ENCODE measurements around the gene EMSY.
A peak's percentile ranks its signal among the peaks of the same experiment; 100 is the strongest.
"Not testable (repeated sequence)": the region's sequence is repeated elsewhere in the genome, so short reads cannot be mapped to it uniquely, and the experiment has no call there.

The EMSY gene

DNA sequence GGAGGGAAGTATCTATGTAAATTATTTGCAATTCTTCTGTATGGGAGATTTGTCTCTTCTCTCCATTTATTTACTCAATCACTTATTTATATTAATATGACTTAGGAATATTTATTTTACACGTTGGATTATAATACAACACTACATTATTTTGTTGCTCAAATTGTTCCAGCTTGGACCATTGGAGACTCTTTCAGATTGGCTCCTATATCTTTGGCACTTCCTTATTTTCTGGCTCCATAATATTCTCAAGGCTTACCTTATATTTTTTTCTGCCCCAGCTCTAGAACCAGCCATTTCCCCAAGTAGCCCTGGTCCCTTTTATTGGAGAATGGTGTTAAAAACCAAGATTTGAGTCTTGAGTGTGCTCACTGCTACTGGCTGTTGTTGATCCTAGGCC, 123.8 kb downstream of the EMSY start:
- DNase-seq (ENCODE audit: low spot score) = no peak

DNA sequence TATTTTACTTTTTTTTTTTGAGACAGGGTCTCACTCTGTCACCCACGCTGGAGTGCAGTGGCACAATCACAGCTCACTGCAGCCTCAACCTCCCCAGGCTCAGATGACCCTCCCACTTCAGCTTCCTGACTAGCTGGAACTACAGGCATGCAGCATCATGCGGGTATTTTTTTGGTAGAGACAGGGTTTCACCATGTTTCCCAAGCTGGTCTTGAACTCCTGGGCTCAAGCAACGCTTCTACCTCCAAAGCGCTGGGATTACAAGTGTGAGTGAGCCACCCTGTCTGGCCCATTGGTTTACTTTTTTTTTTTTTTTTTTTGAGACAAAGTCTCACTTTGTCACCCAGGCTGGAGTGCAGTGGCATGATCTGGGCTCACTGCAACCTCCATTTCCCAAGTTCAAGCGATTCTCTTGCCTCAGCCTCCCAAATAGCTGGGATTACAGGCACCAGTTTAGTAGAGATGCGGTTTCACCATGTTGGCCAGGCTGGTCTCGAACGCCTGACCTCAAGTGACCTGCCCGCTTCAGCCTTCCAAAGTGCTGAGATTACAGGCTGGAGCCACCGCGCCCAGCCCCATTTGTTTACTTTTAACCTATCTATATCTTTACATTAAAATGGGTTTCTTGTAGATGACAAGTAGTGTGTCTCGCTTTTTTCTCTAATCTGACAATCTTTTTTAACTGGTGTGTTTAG, 127.5 kb downstream of the EMSY start:
- not testable (repeated sequence) for DNase-seq (ENCODE audit: low spot score)

DNA sequence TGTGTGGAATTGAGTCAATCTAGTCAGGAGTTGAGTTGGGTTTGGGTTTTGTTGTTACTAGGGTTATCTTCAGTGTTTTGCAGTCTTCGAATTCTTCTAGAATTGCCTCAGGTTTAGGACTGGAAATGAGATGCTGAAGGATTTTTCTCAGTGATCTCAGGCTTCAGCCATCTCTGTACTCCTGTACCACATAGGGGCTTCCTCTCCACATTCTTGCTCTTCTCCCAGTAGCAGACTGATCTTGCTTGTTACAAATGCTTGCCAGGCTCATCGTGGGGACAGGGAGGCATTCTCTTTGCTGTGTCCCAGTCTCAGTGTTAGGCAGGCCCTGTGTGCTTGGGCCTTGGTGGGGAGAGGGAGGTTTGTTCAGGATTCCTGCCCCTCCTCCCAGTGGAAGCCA, 129.6 kb downstream of the EMSY start:
- DNase-seq (ENCODE audit: low spot score) = no peak

DNA sequence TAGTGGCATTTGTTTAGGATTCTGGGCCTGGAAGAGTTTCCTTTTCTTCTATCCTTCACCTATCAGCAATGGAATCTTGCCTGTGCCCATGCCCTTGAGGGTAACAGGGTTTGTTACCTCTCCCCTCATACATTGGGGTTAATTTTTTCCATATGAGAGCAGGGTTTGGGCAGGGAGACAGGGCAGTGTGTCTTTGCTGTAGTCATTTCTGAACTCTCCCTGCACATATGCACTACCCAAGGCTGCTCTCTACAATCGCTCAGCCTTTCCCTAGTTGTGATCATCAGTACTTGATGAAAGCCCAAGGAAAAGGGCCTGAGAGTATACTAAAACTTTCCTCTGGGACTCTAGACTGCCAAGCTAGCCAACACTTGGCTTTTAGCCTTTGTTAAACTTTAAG, 130.1 kb downstream of the EMSY start:
- no peak for DNase-seq (ENCODE audit: low spot score)

DNA sequence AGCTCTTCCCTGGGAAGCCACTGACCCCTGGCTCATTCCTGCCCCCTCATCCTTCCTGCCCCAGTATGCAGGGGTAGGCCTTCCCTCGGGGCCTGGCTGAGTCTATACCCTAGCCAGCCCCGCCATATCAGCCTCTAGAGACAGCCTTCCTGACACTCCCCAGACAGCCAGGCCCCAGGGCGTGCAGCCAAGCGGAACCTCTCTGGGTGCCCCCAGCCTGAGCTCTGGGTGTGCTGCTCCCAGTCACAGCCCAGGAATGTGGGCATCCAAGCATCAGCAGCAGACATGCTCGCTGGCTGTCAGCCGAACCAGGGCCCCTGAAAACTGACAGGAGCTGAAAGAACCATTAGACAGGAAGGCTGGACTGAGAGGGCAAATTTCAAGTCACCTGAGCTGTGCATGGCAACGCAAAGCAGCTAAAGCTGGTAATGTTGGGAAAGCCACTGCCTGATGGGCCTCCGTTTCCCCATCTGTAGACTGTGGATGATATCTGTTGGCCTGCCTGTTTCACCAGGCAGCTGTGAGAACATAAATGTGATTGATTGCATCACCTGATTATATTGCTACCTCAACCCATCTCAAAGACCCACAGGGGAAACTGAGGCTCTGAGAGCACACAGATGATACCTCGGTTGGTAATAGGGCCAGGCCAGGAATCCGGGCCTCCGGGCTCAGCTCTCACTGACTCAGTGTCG, 132.6 kb downstream of the EMSY start:
- peak; percentile 42 for DNase-seq (ENCODE audit: low spot score)

DNA sequence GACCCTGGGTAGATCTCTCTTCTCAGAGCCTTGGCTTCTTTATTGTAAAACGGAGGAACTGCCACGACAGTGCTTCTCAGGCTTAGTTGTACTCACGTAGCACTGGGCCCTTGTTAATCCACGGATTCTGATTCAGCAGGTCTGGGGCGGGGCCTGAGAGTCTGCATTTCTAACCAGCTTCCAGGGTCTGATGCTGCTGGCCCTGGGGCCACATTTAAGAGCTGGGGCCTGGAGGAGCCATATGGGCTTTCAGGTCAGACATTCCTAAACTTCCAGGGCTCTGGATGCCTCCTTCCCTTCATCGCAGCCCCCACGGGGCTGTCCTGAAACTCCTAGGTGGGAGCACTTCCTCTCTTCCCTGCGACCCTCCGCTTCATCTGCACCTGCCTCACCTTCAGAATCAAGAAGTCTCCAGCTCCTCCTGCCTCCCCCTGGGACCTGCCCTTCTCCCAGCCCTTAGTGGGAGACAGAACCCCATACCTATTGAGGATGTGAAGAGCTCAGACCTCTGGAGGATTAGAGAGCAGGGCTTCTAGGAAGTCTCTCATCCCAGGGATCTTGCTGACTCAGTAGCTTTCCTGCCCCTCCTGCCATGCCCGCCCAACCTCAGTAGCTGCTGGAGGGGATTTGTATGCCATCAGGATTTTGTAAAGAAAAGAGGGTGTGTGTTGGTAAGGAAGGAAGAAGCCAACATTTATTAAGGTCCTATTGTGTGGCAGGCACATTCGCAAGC, 133.3 kb downstream of the EMSY start:
- no peak for DNase-seq (ENCODE audit: low spot score)

DNA sequence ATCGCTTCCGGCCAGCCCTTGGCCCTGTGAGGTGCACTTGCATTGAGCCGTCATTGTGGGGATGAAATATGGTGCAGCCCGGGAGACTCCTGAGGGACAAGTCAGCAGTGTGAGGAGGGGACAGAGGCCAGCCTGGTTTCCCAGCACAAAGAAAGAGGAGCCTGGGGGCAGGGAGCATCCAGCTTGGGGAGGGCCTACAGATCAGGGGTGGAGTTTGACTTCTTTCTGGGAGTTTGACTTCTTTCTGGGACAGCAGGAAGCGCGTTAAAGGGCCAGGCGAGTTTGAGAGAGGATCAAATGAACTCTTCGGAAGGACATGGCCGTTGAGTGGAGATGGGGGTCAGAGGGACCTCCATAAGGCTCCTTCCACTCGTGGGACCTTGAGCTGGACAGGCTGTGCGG, 133.8 kb downstream of the EMSY start:
- no peak for DNase-seq (ENCODE audit: low spot score)

DNA sequence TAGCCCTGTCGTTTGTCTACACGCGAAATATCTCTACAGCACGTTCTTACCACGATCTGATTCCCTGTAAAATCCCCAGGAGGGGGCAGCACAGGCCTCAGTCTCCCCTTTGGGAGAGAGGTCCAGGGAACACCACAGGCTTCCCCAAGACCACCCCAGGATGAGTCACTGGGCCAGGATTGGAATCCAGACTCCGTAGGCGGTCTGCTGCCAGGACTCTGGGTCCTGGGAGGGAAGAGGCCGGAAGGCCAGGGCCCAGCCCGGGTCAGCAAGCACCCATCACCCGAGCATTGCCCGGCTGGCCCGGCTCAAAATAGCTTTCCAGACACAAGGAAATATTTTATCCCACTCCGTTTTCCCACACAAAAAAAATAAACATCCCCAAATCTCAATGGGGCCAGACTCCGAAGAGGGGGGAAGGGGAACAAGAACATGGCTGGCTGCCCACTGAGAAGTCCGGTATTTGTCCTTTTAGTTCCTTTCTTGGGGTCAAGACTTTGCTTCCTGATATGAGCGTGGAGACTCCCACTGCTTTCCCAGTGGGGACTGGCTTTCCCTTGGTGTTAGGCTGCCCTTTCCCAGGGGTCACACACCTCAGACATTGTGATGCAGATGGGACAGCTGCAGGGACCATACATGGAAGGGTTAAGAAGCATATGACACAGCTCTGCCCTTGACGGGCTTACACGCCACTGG, 134.4 kb downstream of the EMSY start:
- no peak for DNase-seq (ENCODE audit: low spot score)

DNA sequence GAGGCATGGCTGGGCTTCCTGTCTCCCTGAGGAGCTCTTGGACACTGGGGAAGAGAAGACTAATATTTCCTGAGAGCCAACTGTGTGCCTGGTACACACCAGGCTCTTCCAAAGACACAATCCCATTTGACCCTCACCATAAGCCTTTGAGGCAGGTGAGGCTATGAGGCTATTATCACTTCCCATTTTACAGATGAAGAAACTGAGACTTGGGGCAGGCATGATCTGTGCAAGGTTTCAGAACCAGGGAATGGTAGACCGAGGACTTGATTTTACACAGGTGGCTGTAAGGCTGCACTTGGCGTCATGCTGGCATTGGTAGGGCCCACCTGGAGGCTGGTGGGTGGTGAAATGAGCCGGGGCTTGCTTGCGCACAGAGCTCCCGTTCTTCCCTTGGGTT, 134.9 kb downstream of the EMSY start:
- DNase-seq (ENCODE audit: low spot score) = no peak

DNA sequence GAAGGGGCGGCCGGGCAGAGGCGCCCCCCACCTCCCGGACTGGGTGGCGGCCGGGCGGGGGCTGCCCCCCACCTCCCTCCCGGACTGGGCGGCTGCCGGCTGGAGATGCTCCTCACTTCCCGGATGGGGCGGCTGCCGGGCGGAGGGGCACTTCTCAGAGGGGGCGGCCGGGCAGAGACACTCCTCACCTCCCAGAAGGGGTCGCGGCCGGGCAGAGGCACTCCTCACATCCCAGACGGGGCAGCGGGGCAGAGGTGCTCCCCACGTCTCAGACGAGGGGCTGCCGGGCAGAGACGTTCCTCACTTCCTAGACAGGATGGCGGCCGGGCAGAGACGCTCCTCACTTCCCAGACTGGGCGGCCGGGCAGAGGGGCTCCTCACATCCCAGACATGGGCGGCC, 137.7 kb downstream of the EMSY start:
- DNase-seq (ENCODE audit: low spot score) = not testable (repeated sequence)

DNA sequence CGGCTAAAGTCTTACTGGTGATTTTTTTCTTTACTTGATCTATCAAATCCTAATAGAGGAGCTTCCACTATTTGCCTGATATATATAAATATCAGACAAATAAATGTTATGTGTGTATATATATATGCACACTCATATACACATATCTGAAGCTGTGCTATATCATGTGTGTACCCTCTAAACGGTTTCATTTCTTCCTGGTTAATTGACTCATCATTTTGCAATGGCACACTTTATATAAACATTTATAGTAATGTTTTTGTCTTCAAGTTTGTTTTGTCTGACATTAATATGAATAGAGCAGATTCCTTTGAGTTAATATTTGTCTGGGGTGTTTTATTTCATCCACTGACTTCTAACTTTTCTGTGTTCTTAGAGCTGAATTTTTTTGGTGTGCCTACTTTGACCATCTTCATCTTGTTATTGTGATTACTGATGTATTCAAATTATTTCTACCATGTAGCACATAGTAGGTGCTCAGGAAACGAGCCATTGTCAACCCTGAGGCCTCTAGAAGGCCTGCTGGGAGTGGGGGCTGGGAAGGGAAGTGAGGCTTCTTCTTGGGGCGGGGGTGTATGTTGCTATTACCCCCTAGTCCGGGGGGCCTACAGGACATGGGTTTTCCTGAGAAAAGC, 143.1 kb downstream of the EMSY start:
- DNase-seq (ENCODE audit: low spot score) = no peak

DNA sequence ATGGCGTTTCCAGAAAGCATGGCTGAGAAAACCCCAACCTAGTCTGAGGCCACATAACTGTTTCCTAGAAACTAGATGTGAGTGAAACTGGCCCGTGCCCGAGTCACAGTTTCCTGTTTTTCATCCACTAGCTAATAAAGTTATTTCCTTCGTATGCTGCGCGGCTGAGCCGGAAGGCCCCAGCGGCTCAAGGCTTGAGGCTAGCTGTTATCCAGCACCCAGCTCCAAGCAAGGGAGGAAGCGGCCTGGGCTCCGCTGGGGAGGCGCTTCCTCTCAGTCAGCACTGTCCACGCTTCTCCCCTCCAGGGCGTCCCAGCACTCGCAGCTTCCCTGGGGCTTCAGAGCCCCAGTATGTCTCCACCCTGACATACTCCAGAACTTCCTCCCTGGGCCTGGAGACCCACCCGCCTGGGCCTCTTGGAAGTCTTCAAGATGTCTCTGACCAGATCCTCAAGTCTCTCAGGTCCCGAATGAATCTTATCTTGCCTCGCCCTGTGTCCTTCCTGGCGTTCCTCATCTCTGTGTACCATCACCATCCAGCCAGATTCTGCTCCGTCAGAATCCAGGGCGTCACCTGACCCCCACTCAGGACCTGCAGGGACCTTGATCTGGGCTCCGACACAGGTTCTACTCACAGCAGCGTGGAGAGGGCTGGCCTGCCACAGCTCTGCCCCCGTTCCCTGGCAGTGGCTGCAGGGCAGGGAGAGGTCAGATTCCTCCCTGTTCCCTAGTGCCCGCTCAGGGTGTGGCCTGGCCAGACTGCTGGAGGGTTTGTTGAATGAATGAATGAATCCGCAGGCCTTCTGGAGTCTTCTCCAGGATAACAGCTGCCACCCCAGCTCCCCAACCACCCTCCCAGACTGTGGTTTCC, 143.9 kb downstream of the EMSY start:
- peak; percentile 14 for DNase-seq (ENCODE audit: low spot score)

DNA sequence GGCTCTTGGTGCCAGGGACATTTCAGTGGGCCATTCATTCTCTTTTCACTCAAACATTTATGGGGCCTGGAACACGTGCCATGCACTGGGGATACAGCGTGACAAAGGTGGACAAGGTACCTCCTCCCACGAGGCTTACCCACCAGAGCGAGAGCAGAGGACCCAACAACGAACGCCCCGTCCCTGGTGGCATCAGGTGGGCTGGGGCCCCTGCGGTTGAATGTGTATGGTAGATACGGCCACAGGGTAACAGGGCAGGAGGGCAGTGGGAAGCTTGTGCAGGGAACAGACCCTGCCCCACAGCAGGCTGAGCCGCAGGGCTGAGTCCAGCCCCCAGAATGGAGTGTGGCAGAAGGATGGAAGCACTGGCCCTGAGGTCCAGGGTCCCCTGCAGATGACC, 144.7 kb downstream of the EMSY start:
- peak; percentile 5 for DNase-seq (ENCODE audit: low spot score)

DNA sequence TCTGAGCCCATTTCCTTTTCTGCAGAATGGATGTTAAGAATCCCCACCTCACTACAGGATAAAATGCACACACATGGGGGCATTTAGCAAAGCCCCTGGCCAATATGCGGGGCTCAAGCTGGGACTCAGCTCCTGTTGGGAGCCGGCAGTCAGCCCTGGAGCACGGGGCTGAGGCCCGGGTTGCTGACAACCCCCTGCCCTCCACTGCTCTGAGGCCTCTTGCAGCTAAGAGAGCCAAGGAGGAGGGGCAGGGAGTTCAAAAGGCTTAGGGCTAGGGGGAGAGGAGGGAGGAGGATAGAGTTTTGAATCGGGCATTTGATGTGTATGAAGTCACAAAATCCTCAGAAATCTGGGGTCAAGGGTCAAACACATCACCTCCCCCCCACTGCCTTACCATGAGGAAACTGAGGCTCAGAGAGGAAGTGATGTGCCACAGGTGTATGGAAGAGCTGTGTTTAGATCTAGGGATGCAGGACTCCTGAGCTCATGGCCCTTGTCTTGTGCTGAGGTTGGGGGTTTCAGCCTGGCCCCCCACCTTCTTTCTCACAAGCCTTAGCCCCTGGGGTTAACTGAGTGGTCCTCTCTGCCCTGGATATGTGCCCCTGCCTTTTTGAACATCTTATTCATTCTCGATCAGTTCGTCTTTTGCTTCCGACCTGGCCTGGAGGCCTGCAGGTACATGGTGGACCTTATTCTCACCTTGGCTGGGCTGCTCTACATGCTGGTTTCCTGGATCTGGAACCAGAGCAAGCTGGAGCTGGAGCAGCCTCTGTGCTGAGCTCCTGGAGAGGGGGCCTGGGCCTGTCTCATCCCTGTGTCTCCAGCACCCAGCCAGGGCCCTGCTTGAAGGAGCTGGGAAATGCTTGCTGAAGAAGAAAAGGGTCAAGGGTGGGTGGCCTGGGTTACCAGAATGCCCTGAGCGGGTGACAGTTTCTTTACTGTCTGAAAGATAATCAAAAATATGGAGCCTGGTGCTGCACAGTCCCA, 145.4 kb downstream of the EMSY start:
- DNase-seq (ENCODE audit: low spot score) = peak; percentile 48

DNA sequence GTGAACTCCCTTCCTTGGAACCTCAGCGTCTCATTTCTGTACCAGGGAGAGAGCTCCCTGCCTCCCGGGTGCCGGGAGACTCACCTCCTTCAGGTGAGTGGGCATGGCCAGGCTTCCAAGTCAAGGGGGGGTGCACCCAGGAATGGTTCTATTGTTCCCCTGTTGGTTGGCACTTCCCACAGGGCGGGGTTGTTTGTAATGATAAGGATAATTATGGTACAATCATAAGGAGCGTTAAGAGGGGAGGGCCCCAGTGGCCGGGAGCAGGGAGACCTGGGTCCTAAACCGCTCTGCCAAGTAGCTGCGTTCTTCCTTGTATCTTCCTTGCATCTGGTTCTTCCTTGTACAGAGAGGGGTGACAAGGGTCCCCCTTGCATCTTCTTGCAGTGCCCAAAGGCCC, 146.6 kb downstream of the EMSY start:
- DNase-seq (ENCODE audit: low spot score) = no peak

DNA sequence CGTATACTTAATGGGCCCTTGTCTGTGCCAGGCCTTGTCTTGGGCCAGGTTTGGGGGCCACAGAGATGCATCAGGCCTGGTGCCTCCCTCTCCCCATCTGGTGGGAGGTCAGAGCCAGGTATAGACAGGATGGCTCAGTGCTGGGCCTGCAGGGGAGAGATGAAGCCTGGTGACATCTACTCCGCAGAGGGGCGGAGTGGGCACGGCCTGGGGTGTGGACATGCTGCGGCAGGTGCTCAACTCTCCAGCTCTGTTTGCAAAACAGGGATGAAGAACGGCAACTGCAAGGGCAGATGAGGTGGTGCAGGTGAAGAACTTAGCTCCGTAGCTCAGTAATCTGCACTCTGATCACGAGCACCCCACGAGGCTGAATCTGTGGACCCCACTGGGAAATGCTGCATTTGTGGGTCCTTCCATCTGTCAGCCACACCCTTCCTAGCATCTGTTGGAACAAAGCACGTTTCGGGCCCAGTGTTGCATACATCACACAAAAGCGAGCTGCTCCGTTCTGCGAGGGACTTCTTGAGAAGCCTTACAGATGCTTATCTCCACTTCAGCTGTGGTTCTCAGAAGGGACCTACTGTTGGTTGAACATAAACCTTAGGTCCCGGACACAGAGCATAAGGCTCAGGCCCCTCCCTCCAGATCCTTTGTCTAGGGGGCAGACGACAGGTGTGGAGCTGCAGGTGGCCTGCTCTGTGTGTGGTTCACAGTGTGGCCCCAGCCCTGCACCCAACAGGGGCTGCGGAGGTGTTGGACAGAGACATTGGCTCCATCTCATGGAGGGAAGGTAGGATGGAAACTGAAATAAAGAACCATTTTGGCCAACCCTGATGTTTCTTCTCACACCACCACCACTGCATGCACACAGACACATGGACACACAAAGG, 147.5 kb downstream of the EMSY start:
- DNase-seq (ENCODE audit: low spot score) = no peak

DNA sequence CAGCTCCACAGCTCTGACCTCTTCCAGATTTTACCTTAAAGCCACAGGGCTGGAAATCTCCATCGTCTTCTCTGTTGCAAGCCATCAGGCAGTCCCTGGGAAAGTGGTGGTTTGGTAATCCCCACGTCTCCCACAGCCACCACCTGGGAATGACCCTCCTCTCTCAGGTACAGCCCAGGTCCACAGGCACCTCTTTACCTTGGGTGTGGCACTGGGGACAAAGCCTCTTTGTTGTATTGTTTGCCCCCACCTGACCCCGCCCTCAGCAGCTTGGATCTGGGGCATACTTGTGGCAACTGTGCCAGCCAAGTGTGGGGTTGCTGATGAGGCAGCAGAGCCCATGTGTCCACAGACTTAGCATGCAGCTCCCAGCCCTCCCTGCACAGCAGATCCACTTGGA, 148.1 kb downstream of the EMSY start:
- DNase-seq (ENCODE audit: low spot score) = no peak

DNA sequence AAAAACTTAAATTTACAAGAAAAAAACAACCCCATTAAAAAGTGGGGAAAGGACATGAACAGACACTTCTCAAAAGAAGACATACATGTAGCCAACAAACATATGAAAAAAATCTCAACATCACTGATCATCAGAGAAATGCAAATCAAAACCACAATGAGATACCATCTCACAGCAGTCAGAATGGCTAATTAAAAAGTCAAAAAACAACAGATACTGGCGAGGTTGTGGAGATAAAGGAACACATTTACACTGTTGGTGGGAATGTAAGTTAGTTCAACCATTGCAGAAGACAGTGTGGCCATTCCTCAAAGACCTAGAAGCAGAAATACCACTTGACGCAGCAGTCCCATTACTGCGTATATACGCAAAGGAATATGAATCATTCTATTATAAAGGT, 150.3 kb downstream of the EMSY start:
- not testable (repeated sequence) for DNase-seq (ENCODE audit: low spot score)

DNA sequence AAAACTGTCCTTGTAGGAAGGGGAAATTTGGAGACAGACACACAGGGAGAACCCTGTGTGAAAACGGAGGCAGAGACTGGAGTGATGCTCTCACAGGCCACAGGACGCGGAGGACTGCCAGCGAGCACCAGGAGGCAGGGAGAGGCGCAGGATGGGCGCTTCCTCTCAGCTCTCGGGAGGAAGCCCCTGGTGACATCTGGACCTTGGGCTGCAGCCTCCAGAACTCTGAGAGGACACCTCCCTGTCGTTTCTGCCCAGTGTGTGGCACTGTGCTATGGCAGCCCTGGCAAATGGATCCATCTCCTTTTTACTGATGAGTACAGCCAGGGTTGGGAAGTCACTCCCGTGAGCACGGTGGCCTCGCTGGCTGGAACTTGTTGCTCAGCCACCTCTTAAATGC, 151.8 kb downstream of the EMSY start:
- no peak for DNase-seq (ENCODE audit: low spot score)

All from iPS-NIHi11 (cell line).